ENCODE measurements around the gene ZNF14.
"Not testable (repeated sequence)": the region's sequence is repeated elsewhere in the genome, so short reads cannot be mapped to it uniquely, and the experiment has no call there.

DNA sequence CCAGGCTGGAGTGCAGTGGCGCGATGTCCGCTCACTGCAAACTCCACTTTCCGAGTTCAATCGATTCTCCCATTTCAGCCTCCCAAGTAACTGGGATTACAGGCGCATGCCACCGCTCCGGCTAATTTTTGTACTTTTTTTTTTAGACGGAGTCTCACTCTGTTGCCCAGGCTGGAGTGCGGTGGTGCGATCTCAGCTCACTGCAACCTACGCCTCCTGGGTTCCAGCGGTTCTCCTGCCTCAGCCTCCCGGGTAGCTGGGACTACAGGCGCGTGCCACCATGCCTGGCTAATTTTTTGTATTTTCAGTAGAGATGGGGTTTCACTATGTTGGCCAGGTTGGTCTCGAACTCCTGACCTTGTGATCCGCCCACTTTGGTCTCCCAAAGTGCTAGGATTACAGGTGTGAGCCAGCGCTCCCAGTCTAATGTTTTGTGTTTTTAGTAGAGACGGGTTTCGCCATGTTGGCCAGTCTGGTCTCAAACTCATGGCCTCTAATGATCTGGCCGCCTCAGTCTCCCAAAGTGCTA, 67.4 kb downstream of the ZNF14 start:
- TF ChIP-seq, protein P1, sequence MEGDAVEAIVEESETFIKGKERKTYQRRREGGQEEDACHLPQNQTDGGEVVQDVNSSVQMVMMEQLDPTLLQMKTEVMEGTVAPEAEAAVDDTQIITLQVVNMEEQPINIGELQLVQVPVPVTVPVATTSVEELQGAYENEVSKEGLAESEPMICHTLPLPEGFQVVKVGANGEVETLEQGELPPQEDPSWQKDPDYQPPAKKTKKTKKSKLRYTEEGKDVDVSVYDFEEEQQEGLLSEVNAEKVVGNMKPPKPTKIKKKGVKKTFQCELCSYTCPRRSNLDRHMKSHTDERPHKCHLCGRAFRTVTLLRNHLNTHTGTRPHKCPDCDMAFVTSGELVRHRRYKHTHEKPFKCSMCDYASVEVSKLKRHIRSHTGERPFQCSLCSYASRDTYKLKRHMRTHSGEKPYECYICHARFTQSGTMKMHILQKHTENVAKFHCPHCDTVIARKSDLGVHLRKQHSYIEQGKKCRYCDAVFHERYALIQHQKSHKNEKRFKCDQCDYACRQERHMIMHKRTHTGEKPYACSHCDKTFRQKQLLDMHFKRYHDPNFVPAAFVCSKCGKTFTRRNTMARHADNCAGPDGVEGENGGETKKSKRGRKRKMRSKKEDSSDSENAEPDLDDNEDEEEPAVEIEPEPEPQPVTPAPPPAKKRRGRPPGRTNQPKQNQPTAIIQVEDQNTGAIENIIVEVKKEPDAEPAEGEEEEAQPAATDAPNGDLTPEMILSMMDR (IDR thresholded peaks at IDR 0.05): not testable (repeated sequence)
- TF ChIP-seq POLR2AphosphoS5, POLR2A (IDR thresholded peaks at IDR 0.05): not testable (repeated sequence)
